Esophagus muscularis mucosa (tissue), 4 donors: ENCODE measurements around the gene RTP2.

Experiments used
- EP300 ChIP-seq: sonication (generic); formaldehyde crosslinking; IDR thresholded peaks from one replicate; pipeline ENCODE4 v1.6.1; 2017; ENCODE audit warnings: antibody characterized with exemption
- POLR2A ChIP-seq: fragments of 450-650 bp; IDR thresholded peaks from one replicate; pipeline ENCODE4 v1.6.1; 2017; ENCODE audit warnings: antibody characterized with exemption, moderate library complexity, mild to moderate bottlenecking, low read depth
- POLR2AphosphoS5 ChIP-seq, 2 donors: sonication (generic); formaldehyde crosslinking; IDR thresholded peaks; one replicate each; pipeline ENCODE4 v1.6.1; 2017; ENCODE audit warnings: antibody characterized with exemption in 2 of 2
- TF ChIP-seq, protein P1 (sequence below), 3 experiments: fragments of 200-600 bp in 2 of 3; fragments of 450-650 bp in 1 of 3; sonication (generic) in 2 of 3; IDR thresholded peaks; one replicate each; pipeline ENCODE4 v1.5.1; 2017 to 2019; ENCODE audit warnings: antibody characterized with exemption in 3 of 3, mild to moderate bottlenecking in 2 of 3, moderate library complexity in 1 of 3

GRCh38 chr3:187735383-187735782 lies 33.0 kb upstream of the RTP2 start:
- TF ChIP-seq, protein P1, sequence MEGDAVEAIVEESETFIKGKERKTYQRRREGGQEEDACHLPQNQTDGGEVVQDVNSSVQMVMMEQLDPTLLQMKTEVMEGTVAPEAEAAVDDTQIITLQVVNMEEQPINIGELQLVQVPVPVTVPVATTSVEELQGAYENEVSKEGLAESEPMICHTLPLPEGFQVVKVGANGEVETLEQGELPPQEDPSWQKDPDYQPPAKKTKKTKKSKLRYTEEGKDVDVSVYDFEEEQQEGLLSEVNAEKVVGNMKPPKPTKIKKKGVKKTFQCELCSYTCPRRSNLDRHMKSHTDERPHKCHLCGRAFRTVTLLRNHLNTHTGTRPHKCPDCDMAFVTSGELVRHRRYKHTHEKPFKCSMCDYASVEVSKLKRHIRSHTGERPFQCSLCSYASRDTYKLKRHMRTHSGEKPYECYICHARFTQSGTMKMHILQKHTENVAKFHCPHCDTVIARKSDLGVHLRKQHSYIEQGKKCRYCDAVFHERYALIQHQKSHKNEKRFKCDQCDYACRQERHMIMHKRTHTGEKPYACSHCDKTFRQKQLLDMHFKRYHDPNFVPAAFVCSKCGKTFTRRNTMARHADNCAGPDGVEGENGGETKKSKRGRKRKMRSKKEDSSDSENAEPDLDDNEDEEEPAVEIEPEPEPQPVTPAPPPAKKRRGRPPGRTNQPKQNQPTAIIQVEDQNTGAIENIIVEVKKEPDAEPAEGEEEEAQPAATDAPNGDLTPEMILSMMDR (IDR thresholded peaks at IDR 0.05), result no peak
- no peak for TF ChIP-seq EP300
- no peak for TF ChIP-seq POLR2AphosphoS5 (IDR thresholded peaks at IDR 0.05)
- no peak for TF ChIP-seq POLR2A
